Activated effector memory CD4-positive, alpha-beta T cell treated with Interleukin-2 at 50 U/mL for 16 hours (primary cell): ENCODE data around the gene PCK2.
A peak's percentile ranks its signal among the peaks of the same experiment; 100 is the strongest.

ENCODE experiments used
- DNase-seq: peaks from one replicate; pipeline ENCODE4 v3.0.0-alpha.2; 2020

The PCK2 gene

DNA sequence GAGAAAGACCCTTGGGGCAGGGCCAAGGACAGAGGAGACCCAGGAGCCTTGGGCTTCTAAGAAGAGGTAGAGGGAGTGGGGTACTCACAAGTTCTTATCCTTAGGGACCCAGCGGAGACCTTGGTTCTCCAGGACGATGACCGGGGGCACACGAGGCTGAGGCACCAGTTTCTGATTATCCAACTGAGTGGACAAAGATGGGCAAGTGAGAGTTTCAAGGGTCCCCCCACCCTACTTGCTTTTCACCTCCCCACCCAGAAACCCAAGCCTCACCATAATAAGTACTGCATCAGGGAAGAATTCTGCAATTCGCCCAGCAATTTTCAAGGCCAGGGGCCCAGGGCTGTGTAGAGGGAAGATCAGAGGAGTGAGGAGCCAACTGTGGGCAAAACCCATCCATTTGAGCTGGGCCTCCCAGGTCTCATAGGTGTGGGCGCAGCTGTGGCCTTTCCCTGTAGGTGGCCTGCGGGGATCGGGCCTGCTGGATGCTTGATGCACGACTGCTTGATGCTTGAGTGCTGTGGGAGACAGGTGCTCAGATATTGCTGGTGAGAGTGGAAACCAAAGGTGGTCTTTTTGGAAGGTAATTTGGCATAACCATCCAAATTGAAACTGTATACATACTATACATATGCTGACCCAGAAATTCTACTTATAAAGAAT lies 45.3 kb downstream of the PCK2 start:
- no peak for DNase-seq

DNA sequence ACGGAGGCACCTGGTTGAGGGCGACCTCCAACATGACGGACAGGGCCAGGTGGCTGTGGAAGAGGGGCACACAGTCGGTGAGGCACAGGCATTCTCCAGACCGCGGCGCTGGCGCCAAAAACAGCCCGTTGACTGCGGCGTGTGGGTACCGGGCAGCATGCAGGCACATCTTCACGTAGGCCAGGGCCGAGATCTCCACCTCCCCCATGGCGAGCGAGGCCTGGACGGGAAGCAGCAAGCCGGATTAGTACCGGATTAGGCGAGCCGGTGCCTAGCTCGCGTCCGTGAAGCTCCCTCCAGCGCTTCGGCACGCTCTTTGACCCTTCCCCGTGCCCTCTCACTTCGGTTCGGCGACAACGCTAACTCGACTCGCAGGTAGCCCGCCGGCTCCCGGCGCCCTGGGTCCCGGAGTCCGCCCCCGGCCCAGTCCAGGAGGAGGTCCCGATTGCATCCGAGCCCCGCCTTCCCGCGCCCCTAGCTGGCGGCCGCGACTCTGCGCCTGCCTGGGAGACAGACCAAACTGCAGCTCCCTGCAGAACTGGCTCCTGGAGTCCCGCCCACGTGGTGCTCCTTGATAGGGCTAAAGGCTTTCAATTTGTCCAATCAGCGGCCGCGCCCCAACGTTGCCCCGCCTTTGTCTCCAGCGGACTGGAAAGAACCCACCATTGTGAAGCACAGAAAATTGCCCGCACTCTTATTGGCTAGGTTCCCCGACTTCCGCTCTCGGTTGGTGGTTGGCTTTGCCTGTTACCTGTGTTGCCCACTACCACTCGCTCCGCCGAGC lies 47.2 kb downstream of the PCK2 start, which contains the start of gene EMC9:
EMC9 (minus strand) TSS at position 495 of the 784 bp plus-strand sequence; CDS start at position 208, 287 bp downstream.
- DNase-seq = peak; percentile 99

DNA sequence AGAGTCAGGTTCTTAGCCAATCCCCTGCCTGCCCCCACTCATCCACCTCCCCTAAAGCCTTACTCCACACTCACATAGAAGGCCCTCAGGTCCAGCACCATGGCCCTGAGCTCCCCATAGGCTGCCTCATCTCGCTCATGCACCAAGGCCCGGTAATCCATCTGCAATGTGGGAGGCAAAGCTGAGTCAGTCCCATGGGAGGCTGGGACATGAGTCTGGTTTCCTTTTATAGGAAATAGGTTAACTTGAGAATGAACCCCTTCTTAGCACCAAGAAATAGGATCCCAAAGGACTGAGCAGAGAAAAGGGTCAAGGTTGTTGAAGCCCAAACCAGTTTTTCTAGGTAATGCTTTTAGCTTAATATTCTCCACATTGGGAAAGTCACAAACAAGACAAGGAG lies 49.4 kb downstream of the PCK2 start:
- DNase-seq = no peak

DNA sequence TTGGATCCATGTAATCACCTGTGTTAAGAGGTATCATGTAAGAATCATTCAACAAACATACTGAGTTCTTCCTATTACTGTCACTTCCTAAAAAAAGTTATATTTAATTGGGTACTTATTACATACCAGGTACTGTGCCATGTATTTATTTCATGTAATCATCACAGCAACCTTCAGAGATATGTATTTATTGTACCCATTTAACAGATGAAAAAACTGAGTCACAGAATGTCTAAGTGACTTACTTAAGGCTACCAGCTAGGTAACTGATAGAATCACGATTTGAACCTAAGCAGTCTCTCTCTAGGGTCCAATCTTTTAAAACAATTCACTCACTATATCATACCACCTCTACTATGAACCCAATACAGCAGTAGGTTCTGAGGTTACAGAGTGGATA lies 50.3 kb downstream of the PCK2 start:
- DNase-seq = no peak

DNA sequence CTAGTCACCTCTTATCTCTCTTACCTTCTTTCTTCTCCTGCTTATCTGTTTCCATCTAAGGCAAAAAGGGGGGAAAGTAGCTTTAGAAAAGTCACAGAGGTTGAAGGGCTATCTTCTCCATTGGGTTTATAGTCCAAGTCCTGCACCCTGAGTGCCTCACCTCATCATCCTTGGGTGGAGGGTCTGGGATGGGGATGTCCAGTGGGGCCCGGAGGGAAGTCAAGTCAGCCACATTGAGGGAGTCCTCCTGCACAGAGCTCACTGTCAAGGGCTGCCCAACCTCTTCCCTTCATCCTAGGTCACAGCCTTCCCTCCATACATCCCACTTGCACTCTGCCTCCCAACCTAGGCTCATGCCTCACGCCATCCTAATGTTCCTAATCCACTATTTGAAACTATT lies 51.1 kb downstream of the PCK2 start:
- DNase-seq = no peak

DNA sequence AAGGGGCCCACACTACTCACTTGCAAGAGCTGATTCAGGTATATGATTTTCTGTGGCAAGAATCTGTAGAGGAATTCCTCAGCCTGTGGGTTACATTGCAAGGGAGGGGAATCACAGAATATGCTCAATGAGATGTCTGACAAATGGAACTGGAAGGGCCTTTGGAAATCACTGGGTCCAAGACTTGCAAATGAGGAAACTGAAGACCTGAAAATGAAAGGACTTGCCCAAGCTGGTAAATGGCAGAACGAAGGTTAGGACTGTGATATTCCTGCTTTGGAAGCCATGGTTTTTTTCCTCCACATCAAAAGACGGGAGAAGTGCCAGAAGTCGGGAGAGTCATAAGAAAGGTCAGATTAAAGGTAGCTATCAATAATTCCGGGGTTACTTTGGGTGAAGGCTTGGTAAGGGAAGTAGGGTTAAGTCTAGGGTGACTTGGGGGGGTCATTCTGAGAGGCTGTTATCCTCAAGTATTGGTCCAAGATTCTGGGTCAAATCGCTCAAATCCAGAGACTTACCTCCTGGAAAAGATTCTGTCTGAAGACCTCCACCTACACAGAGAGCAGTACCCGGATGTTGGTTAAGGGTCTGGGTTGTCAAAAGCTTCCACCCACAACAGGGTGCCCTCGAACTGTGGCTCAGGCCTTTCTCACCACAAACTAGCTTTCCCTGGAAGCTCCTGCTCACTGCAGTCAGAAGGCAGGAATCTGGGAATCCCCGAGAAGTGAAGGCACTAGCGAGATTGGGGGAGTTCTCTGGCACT lies 51.8 kb downstream of the PCK2 start:
- DNase-seq = no peak

DNA sequence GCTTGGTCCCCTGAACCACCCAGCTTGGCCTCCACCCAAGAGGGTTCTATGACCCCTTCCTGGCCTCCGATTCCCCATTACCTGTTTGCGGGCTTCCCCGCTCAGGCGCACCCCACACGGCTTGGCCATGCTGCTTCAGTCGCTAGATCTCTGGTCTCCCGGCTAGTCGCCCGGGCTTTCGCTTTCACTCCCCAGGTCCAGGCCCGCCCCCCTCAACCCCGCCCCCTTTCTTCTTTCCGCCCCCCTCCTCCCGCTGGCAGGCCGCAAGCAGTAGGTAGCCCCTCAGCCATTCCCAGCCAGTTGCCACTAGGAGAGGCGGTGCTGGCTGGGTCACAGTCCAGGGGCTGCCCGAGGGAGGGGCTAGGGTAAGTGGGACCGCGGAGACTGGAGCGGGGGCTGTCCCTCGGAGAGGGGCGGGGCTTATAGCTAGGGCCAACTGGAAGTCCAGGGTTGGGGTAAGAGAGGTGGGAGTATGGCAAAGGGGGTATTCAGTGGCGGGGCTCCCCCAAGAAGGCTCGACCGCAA lies 52.4 kb downstream of the PCK2 start, which contains the start of gene PSME2:
PSME2 (minus strand) TSS at position 158 of the 525 bp plus-strand sequence; CDS start at position 129, 29 bp downstream.
- DNase-seq = peak; percentile 74

DNA sequence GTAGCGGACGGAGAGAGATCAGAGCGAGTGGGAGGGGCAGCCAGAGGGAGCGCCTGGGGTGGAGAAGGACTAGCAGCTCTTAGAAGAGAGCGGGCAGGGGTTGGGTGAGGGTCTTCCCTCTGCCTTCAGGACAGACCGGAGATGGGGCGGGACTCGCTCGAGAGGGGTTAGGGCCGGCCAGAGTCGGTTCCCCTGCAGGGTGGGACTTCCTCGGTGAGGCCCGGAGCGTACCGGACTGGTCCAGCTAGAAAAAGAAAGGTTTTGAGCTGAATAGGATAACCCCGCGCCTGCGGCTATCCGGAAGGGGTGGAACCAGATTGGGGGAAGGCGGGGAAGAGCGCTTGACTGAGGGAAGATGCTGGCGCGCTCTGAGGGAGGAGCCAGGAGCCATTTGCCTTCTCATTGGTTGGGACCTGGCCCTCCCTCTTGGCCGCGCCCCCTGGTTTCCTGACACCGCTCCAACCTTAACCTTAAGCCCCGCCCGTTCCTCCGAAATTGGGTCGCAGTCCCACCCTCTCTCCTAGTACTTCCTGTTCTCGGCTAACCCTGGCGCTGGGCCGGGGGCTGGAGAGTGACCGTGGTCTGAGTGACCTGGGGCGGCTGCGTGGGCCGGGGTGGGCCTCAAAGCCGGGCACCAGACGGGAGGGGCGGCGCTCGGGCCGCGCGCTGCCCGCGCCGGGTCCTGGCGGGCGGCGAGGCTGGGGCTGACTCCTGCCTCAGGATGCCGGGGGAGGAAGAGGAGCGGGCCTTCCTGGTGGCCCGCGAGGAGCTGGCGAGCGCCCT lies 53.1 kb downstream of the PCK2 start, which contains the start of gene RNF31:
RNF31 (plus strand) TSS at position 521 of the 783 bp plus-strand sequence; CDS start at position 722, 201 bp downstream.
- DNase-seq = peak; percentile 97

DNA sequence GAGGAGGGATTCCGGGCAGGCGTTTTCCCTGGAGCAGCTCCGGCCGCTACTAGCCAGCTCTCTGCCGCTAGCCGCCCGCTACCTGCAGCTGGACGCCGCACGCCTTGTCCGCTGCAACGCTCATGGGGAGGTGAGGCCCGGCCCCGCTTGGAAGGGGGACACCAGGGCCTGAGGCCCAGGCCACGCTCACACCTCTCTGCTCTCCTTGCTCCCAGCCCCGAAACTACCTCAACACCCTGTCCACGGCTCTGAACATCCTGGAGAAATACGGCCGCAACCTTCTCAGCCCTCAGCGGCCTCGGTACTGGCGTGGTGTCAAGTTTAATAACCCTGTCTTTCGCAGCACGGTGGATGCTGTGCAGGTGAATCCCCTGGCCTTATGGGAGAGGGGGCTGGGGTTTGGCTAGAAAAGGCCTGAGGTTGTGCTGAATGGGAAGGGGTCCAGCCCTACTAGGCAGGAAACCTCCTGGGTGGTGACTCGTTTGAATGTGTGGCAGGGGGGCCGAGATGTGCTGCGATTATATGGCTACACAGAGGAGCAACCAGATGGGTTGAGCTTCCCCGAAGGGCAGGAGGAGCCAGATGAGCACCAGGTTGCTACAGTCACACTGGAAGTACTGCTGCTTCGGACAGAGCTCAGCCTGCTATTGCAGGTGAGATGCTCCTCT lies 53.8 kb downstream of the PCK2 start:
- DNase-seq = no peak

DNA sequence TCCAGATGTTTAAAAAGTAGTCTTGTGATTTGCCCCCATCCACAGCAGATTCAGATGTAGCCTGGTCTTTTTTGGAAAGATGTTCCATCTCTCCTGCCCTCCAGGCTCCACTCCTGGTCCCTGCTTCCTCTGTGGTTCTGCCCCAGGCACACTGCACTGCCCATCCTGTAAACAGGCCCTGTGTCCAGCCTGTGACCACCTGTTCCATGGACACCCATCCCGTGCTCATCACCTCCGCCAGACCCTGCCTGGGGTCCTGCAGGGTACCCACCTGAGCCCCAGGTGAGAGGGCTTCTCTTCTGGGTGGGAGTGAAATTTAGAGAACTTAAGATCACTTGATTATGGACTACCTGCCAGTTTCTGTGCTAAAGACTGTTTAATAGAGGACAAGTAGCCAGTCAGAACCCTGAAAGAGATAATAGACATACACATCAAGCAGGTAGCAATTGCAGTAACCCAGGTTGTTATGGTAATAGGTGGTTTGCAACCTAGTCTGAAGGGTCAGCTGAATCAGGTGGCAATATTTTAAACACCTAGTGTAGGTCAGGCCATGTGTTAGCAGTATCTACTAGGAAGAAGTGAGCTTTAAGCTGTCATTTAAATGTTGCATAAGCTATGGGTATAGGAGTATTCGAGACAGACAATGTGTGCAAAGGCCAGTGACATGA lies 55.3 kb downstream of the PCK2 start:
- DNase-seq = no peak

DNA sequence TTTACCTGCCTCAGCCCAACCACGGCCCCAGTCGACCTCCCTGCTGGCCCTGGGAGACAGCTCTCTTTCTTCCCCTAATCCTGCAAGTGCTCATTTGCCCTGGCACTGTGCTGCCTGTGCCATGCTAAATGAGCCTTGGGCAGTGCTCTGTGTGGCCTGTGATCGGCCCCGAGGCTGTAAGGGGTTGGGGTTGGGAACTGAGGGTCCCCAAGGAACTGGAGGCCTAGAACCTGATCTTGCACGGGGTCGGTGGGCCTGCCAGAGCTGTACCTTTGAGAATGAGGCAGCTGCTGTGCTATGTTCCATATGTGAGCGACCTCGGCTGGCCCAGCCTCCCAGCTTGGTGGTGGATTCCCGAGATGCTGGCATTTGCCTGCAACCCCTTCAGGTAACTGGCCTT lies 56.0 kb downstream of the PCK2 start:
- no peak for DNase-seq

DNA sequence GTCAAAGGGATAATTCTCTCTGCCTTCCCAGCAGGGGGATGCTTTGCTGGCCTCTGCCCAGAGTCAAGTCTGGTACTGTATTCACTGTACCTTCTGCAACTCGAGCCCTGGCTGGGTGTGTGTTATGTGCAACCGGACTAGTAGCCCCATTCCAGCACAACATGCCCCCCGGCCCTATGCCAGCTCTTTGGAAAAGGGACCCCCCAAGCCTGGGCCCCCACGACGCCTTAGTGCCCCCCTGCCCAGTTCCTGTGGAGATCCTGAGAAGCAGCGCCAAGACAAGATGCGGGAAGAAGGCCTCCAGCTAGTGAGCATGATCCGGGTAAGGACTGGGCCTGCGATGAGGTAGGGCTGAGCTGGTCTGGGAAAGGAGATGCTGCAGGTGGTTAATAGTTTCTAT lies 56.5 kb downstream of the PCK2 start:
- DNase-seq = no peak

DNA sequence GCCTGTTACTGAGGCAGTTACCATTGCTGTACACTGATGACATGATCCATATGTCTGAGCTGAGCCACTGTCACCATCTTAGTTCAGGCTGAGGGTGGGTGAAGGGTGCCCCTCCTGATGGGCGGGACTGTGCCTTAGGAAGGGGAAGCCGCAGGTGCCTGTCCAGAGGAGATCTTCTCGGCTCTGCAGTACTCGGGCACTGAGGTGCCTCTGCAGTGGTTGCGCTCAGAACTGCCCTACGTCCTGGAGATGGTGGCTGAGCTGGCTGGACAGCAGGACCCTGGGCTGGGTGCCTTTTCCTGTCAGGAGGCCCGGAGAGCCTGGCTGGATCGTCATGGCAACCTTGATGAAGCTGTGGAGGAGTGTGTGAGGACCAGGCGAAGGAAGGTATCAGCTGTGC lies 56.9 kb downstream of the PCK2 start:
- no peak for DNase-seq

DNA sequence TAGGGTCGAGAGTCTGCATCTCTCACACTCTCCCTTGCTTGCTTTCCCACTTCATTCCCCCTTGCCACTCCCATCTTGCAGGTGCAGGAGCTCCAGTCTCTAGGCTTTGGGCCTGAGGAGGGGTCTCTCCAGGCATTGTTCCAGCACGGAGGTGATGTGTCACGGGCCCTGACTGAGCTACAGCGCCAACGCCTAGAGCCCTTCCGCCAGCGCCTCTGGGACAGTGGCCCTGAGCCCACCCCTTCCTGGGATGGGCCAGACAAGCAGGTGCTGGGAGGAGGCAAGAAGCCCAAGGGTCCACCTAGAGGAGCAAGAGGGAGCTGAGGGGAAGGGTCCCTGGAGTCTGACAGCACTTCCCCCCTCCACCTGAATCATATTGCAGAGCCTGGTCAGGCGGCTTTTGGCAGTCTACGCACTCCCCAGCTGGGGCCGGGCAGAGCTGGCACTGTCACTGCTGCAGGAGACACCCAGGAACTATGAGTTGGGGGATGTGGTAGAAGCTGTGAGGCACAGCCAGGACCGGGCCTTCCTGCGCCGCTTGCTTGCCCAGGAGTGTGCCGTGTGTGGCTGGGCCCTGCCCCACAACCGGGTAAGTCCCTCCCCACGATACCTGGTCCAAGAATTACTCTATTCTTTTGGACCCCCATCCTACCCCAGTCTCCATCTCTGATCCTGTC lies 57.4 kb downstream of the PCK2 start:
- DNase-seq = no peak
